GM11168 (cell line): ENCODE data around the gene BNIP1.

Experiments used
- in situ Hi-C: fragments of 300-500 bp; cut with MboI; formaldehyde crosslinking; loops from one replicate; pipeline ENCODE4 v1.12.0; 2022; ENCODE audit warnings: low sequenced_read_pairs; ENCODE audit not compliant: unreplicated experiment

Gene BNIP1

DNA sequence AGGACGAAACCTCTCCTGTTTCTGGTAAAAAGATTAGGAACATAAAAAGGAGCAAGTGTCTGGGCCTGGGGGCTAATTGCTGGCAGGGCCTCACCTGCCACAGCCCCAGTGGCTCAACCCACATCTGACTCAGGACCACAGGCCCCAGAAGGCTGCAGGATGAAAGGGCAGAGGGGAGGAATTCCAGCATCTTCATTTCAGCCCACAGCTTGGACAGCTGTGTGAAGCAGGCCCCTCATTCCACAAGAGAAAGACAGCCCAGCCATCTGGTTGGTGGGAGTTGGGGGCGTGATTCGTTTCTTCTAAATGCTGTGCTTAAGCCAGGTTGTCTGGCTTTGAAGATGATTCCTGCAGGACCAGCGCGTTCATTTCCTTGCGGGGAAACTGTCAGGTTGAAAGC, 61.6 kb downstream of the BNIP1 start:
- in situ Hi-C loops, result no loop called here

GRCh38 chr5:173208296-173208695, 64.0 kb downstream of the BNIP1 start:
- in situ Hi-C loops, result no loop called here

- in situ Hi-C loops, result no loop called here
Observed at GRCh38 chr5:173210877-173211276, 66.5 kb downstream of the BNIP1 start.

- in situ Hi-C loops, result no loop called here
Observed at GRCh38 chr5:173211284-173211683, 67.0 kb downstream of the BNIP1 start.

DNA sequence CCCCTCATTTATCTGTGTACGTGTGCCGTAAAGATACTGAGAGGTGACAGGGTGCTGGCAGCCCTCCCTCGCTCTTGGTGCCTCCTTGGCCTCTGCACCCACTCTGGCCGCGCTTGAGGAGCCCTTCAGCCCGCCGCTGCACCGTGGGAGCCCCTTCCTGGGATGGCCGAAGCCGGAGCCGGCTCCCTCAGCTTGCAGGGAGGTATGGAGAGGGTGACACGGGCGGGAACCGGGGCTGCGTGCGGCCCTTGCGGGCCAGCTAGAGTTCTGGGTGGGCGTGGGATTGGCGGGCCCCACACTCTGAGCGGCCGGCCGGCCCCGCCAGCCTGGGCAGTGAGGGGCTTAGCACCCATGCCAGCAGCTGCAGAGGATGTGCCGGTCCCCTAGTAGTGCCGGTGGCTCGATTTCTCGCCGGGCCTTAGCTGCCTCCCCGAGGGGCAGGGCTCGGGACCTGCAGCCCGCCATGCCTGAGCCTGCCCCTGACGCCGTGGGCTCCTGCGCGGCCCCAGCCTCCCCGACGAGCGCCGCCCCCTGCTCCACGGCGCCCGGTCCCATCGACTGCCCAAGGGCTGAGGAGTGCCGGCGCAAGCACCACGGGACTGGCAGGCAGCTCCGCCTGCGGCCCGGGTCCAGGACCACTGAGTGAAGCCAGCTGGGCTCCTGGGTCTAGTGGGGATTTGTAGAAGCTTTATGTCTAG, 69.1 kb downstream of the BNIP1 start:
- in situ Hi-C loops, result no loop called here
